GM19328 (cell line): ENCODE data around the gene PLA2G2D.

ENCODE experiments used
- ATAC-seq: cut with Tn5 transposase; IDR thresholded peaks from one replicate; pipeline ENCODE4 v1.9.1; 2021; ENCODE audit warnings: mild to moderate bottlenecking, moderate library complexity; ENCODE audit not compliant: unreplicated experiment

The PLA2G2D gene

GRCh38 chr1:20115916-20116315 lies 3.4 kb downstream of the PLA2G2D start:
- ATAC-seq: no peak

- ATAC-seq: no peak
Observed at GRCh38 chr1:20115479-20115878, 3.9 kb downstream of the PLA2G2D start.

GRCh38 chr1:20114021-20114648 lies 5.2 kb downstream of the PLA2G2D start:
- no peak for ATAC-seq

GRCh38 chr1:20112279-20113000 lies 6.9 kb downstream of the PLA2G2D start:
- no peak for ATAC-seq

- no peak for ATAC-seq
Observed at GRCh38 chr1:20111452-20111851, 7.9 kb downstream of the PLA2G2D start.

- no peak for ATAC-seq
Observed at GRCh38 chr1:20110679-20111078, 8.7 kb downstream of the PLA2G2D start.

GRCh38 chr1:20109223-20109856 lies 10.0 kb downstream of the PLA2G2D start:
- ATAC-seq: no peak

GRCh38 chr1:20108366-20109123 lies 10.8 kb downstream of the PLA2G2D start:
- ATAC-seq: no peak

GRCh38 chr1:20107796-20108195 lies 11.5 kb downstream of the PLA2G2D start:
- no peak for ATAC-seq

GRCh38 chr1:20107351-20107750 lies 12.0 kb downstream of the PLA2G2D start:
- ATAC-seq: no peak

- ATAC-seq: no peak
Observed at GRCh38 chr1:20105856-20106255, 13.5 kb downstream of the PLA2G2D start.

GRCh38 chr1:20102875-20103274 lies 16.5 kb downstream of the PLA2G2D start:
- ATAC-seq: no peak

GRCh38 chr1:20100632-20101355 lies 18.5 kb downstream of the PLA2G2D start:
- ATAC-seq: no peak

GRCh38 chr1:20099533-20099932 lies 19.8 kb downstream of the PLA2G2D start:
- ATAC-seq: no peak

GRCh38 chr1:20096840-20097447 lies 22.4 kb downstream of the PLA2G2D start:
- ATAC-seq: no peak

GRCh38 chr1:20095564-20096434 lies 23.5 kb downstream of the PLA2G2D start:
- no peak for ATAC-seq

- ATAC-seq: no peak
Observed at GRCh38 chr1:20093940-20094391, 25.4 kb downstream of the PLA2G2D start.

GRCh38 chr1:20093303-20093702 lies 26.0 kb downstream of the PLA2G2D start:
- ATAC-seq: no peak

GRCh38 chr1:20090641-20091040 lies 28.7 kb downstream of the PLA2G2D start:
- no peak for ATAC-seq
